ENCODE data around the gene ZFAND3. TPM values are rescaled to one million over a fixed set of nuclear protein-coding genes. Genes with fewer than 3 reads are reported as not detected.

The ZFAND3 gene
- total RNA-seq, 1 experiment from 2014 or later, result 107 TPM

GRCh38 chr6:37936150-37936549, 116.6 kb downstream of the ZFAND3 start:
- H3K4me1 ChIP-seq, result no peaks in the 10 kb centered on the region
- no peaks in the 10 kb centered on the region for H3K4me1 Mint-ChIP-seq (ENCODE audit: low read depth, unreplicated experiment)
- no peak for DNase-seq
- BruUV-seq (replicated peaks), result no TSS peak
- H3K36me3 Mint-ChIP-seq (ENCODE audit: insufficient read depth, unreplicated experiment), result peaks cover 10% of the 10 kb centered on the region
- no peaks in the 10 kb centered on the region for H3K27me3 Mint-ChIP-seq (ENCODE audit: insufficient read depth, unreplicated experiment)
- no peaks in the 10 kb centered on the region for H3K9me3 Mint-ChIP-seq (ENCODE audit: unreplicated experiment)
- H3K9me3 ChIP-seq, result no peaks in the 10 kb centered on the region
- H3K27ac Mint-ChIP-seq (ENCODE audit: unreplicated experiment), result no peak overlapping the region
- ChIA-PET CTCF (no interaction called here), POLR2A (no interaction called here)
- no peaks in the 10 kb centered on the region for H3K36me3 ChIP-seq (ENCODE audit: control insufficient read depth, insufficient read depth, low read length)
- intact Hi-C loops (cut with micrococcal nuclease; ENCODE audit: unreplicated experiment), result no loop called here
- H3K4me3 Mint-ChIP-seq (ENCODE audit: unreplicated experiment), result no peak overlapping the region
- no peak overlapping the region for H3K4me3 ChIP-seq (ENCODE audit: low read depth, low read length)
- no peak for TF ChIP-seq CTCF (IDR thresholded peaks at IDR 0.05; ENCODE audit: insufficient read depth in 1 of 2, low read depth in 1 of 2, low read length in 1 of 2, severe bottlenecking in 1 of 2, unreplicated experiment in 1 of 2)
- H3K27me3 ChIP-seq (replicated peaks; ENCODE audit: control insufficient read depth, insufficient read depth, low read length), result no peaks in the 10 kb centered on the region

GRCh38 chr6:37936906-37937305, 117.4 kb downstream of the ZFAND3 start:
- DNase-seq, result no peak
- H3K36me3 Mint-ChIP-seq (ENCODE audit: insufficient read depth, unreplicated experiment), result peaks cover 6% of the 10 kb centered on the region
- no peak for TF ChIP-seq CTCF (IDR thresholded peaks at IDR 0.05; ENCODE audit: insufficient read depth in 1 of 2, low read depth in 1 of 2, low read length in 1 of 2, severe bottlenecking in 1 of 2, unreplicated experiment in 1 of 2)
- H3K27me3 ChIP-seq (replicated peaks; ENCODE audit: control insufficient read depth, insufficient read depth, low read length), result no peaks in the 10 kb centered on the region
- no peaks in the 10 kb centered on the region for H3K27me3 Mint-ChIP-seq (ENCODE audit: insufficient read depth, unreplicated experiment)
- H3K36me3 ChIP-seq (ENCODE audit: control insufficient read depth, insufficient read depth, low read length), result no peaks in the 10 kb centered on the region
- H3K4me3 ChIP-seq (ENCODE audit: low read depth, low read length), result no peak overlapping the region
- H3K4me1 ChIP-seq, result no peaks in the 10 kb centered on the region
- no peak overlapping the region for H3K27ac Mint-ChIP-seq (ENCODE audit: unreplicated experiment)
- intact Hi-C loops (cut with micrococcal nuclease; ENCODE audit: unreplicated experiment), result no loop called here
- no peaks in the 10 kb centered on the region for H3K4me1 Mint-ChIP-seq (ENCODE audit: low read depth, unreplicated experiment)
- no TSS peak for BruUV-seq (replicated peaks)
- no peaks in the 10 kb centered on the region for H3K9me3 ChIP-seq
- POLR2A ChIA-PET, result no interaction called here
- H3K4me3 Mint-ChIP-seq (ENCODE audit: unreplicated experiment), result no peak overlapping the region
- CTCF ChIA-PET, result no interaction called here
- no peaks in the 10 kb centered on the region for H3K9me3 Mint-ChIP-seq (ENCODE audit: unreplicated experiment)

- Mint-ChIP-seq H3K27me3 (ENCODE audit: insufficient read depth, unreplicated experiment) (no peaks in the 10 kb centered on the region), H3K4me1 (ENCODE audit: low read depth, unreplicated experiment) (no peaks in the 10 kb centered on the region), H3K4me3 (ENCODE audit: unreplicated experiment) (no peak overlapping the region), H3K36me3 (ENCODE audit: insufficient read depth, unreplicated experiment) (peaks cover 6% of the 10 kb centered on the region), H3K27ac (ENCODE audit: unreplicated experiment) (no peak overlapping the region), H3K9me3 (ENCODE audit: unreplicated experiment) (no peaks in the 10 kb centered on the region)
- TF ChIP-seq CTCF (IDR thresholded peaks at IDR 0.05; ENCODE audit: insufficient read depth in 1 of 2, low read depth in 1 of 2, low read length in 1 of 2, severe bottlenecking in 1 of 2, unreplicated experiment in 1 of 2), result no peak
- no peaks in the 10 kb centered on the region for H3K36me3 ChIP-seq (ENCODE audit: control insufficient read depth, insufficient read depth, low read length)
- ChIA-PET POLR2A (no interaction called here), CTCF (no interaction called here)
- no peaks in the 10 kb centered on the region for H3K27me3 ChIP-seq (replicated peaks; ENCODE audit: control insufficient read depth, insufficient read depth, low read length)
- BruUV-seq (replicated peaks), result no TSS peak
- intact Hi-C loops (cut with micrococcal nuclease; ENCODE audit: unreplicated experiment), result no loop called here
- H3K4me3 ChIP-seq (ENCODE audit: low read depth, low read length), result no peak overlapping the region
- no peak for DNase-seq
- H3K4me1 ChIP-seq, result no peaks in the 10 kb centered on the region
- H3K9me3 ChIP-seq, result no peaks in the 10 kb centered on the region
Measured at GRCh38 chr6:37938909-37939308, 119.4 kb downstream of the ZFAND3 start.

Measured in Caco-2 (cell line).